RPMI7951 (cell line): ENCODE data around the gene SUSD3. TPM values are rescaled to one million over a fixed set of nuclear protein-coding genes. Genes with fewer than 3 reads are reported as not detected.
A peak's percentile ranks its signal among the peaks of the same experiment; 100 is the strongest.
"Not testable (repeated sequence)": the region's sequence is repeated elsewhere in the genome, so short reads cannot be mapped to it uniquely, and the experiment has no call there.

Experiments
- DNase-seq: peaks from one replicate; pipeline ENCODE4 v3.0.0-alpha.2; 2012; ENCODE audit warnings: low read depth
- total RNA-seq: library from RNA; depleted of rRNA; stranded (reverse); fragments of >200 nt; shearing (Covaris generic); gene quantifications from 2 replicates; pipeline ENCODE4 v1.2.3, GENCODE V29; 2014

SUSD3 gene
- total RNA-seq, 1 experiment from 2014 or later = 0.72 TPM

GRCh38 chr9:93092251-93092991 lies 33.9 kb downstream of the SUSD3 start:
- no peak for DNase-seq

GRCh38 chr9:93093127-93093876 lies 34.8 kb downstream of the SUSD3 start:
- no peak for DNase-seq

GRCh38 chr9:93093877-93094657 lies 35.6 kb downstream of the SUSD3 start:
- DNase-seq = no peak

GRCh38 chr9:93094658-93095204 lies 36.2 kb downstream of the SUSD3 start:
- DNase-seq = no peak

GRCh38 chr9:93095205-93096130 lies 37.0 kb downstream of the SUSD3 start:
- DNase-seq = peak; percentile 94

GRCh38 chr9:93096131-93096802 lies 37.8 kb downstream of the SUSD3 start, which contains the start of gene CARD19:
TSS of gene CARD19 (plus strand) at chr9:93096217. CDS start at chr9:93096346, 129 bp downstream.
- peak; percentile 36 for DNase-seq

GRCh38 chr9:93096811-93097382 lies 38.4 kb downstream of the SUSD3 start:
- no peak for DNase-seq

GRCh38 chr9:93097511-93098201 lies 39.2 kb downstream of the SUSD3 start:
- DNase-seq = peak; percentile 35

GRCh38 chr9:93098236-93098946 lies 39.9 kb downstream of the SUSD3 start:
- DNase-seq = peak; percentile 99

- DNase-seq = no peak
Measured at GRCh38 chr9:93099551-93100275, 41.2 kb downstream of the SUSD3 start.

GRCh38 chr9:93100276-93100636 lies 41.8 kb downstream of the SUSD3 start:
- DNase-seq = no peak

GRCh38 chr9:93101086-93101485 lies 42.6 kb downstream of the SUSD3 start:
- not testable (repeated sequence) for DNase-seq

- no peak for DNase-seq
Measured at GRCh38 chr9:93105620-93106019, 47.1 kb downstream of the SUSD3 start.

- DNase-seq = no peak
Measured at GRCh38 chr9:93107151-93107824, 48.8 kb downstream of the SUSD3 start.

- DNase-seq = no peak
Measured at GRCh38 chr9:93107825-93108161, 49.3 kb downstream of the SUSD3 start.

- no peak for DNase-seq
Measured at GRCh38 chr9:93108291-93109041, 50.0 kb downstream of the SUSD3 start.
